Endothelial cell of umbilical vein (primary cell): Measurements from ENCODE around the gene LRRC43. TPM values are rescaled to one million over a fixed set of nuclear protein-coding genes. Genes with fewer than 3 reads are reported as not detected.

Source experiments
- BruUV-seq: library from RNA; stranded (reverse); fragments of 400-500 nt; replicated peaks from 2 replicates; lab custom pipeline; 2021; lab: Mats Ljungman, UMichigan
- CTCF ChIA-PET: fragments of 300-600, 350-600 bp; sonication (Branson Sonifier 250); formaldehyde crosslinking; loops from one replicate; lab custom pipeline; 2021; ENCODE audit warnings: antibody characterized with exemption, inconsistent platforms; lab: Charles Lee
- POLR2A ChIA-PET: fragments of 300-600, 350-600 bp; sonication (Branson Sonifier 250); formaldehyde crosslinking; loops from one replicate; lab custom pipeline; 2021; ENCODE audit warnings: antibody characterized with exemption, inconsistent platforms; lab: Charles Lee
- DNase-seq: peaks from one replicate; pipeline ENCODE4 v3.0.0-alpha.2; 2011; ENCODE audit warnings: low read depth, low spot score
- FAIRE-seq: peaks from 2 replicates; lab custom pipeline; 2011; peaks lifted over from hg19 to GRCh38; lab: Jason Lieb, UNC
- H2AFZ ChIP-seq: 2 replicates; pipeline ENCODE4 v1.6.0; 2012; ENCODE audit warnings: low read depth, low read length, control low read depth, inconsistent platforms
- H3K27ac ChIP-seq: 2 replicates; pipeline ENCODE4 v1.5.1; 2011; ENCODE audit warnings: low read depth, mild to moderate bottlenecking, control low read depth, low read length, moderate library complexity; ENCODE audit not compliant: insufficient read depth
- H3K27me3 ChIP-seq, 2 experiments: 2 replicates each; pipeline versions ENCODE4 v1.6.0 to v1.6.1; 2011; ENCODE audit warnings: low read length in 2 of 2, mixed read lengths in 1 of 2; ENCODE audit not compliant: control insufficient read depth in 2 of 2, insufficient read depth in 2 of 2
- H3K36me3 ChIP-seq, 2 experiments: 2 replicates in 1 of 2; 3 replicates in 1 of 2; pipeline ENCODE4 v1.5.1; 2011; ENCODE audit warnings: low read length in 2 of 2, mild to moderate bottlenecking in 1 of 2, moderate library complexity in 1 of 2; ENCODE audit not compliant: control insufficient read depth in 2 of 2, insufficient read depth in 2 of 2; ENCODE audit errors: extremely low read depth in 1 of 2
- H3K4me1 ChIP-seq: 3 replicates; pipeline ENCODE4 v1.5.1; 2011; ENCODE audit warnings: mild to moderate bottlenecking, low read length; ENCODE audit not compliant: control insufficient read depth, insufficient read depth; ENCODE audit errors: extremely low read depth
- H3K4me2 ChIP-seq: 2 replicates; pipeline ENCODE4 v1.6.1; 2011; ENCODE audit warnings: low read length, control low read depth, mixed read lengths; ENCODE audit not compliant: insufficient read depth
- H3K4me3 ChIP-seq, 3 experiments: fragments of 200-600 bp in 1 of 3; sonication (generic), shearing (Covaris generic) in 1 of 3; replicated peaks in 1 of 3; 2 replicates each; pipeline ENCODE4 v1.5.1; 2011 to 2016; ENCODE audit warnings: control low read depth in 3 of 3, low read length in 3 of 3, mild to moderate bottlenecking in 2 of 3, inconsistent platforms in 1 of 3, low read depth in 1 of 3, moderate library complexity in 1 of 3; ENCODE audit not compliant: insufficient read depth in 1 of 3
- H3K79me2 ChIP-seq: 2 replicates; pipeline ENCODE4 v1.6.0; 2012; ENCODE audit warnings: low read length, inconsistent platforms; ENCODE audit not compliant: control insufficient read depth, insufficient read depth
- H3K9ac ChIP-seq: replicated peaks from 2 replicates; pipeline ENCODE3; 2011; ENCODE audit warnings: low read length, control low read depth; ENCODE audit not compliant: insufficient read depth; ENCODE audit errors: extremely low read depth
- H3K9me1 ChIP-seq: replicated peaks from 3 replicates; pipeline ENCODE4 v1.6.0; 2011; ENCODE audit warnings: mild to moderate bottlenecking, low read length; ENCODE audit not compliant: control insufficient read depth, insufficient read depth; ENCODE audit errors: extremely low read depth
- H3K9me3 ChIP-seq: replicated peaks from 2 replicates; pipeline ENCODE4 v1.5.1; 2012; ENCODE audit warnings: low read length, inconsistent platforms; ENCODE audit not compliant: control insufficient read depth, insufficient read depth
- H4K20me1 ChIP-seq: replicated peaks from 2 replicates; pipeline ENCODE3; 2011; ENCODE audit warnings: mild to moderate bottlenecking, low read length; ENCODE audit not compliant: control insufficient read depth, insufficient read depth; ENCODE audit errors: extremely low read depth
- CTCF ChIP-seq, 2 donors: IDR thresholded peaks; 1 replicate in 1 of 2; 2 replicates in 1 of 2; pipeline ENCODE4 v1.5.1; 2011; ENCODE audit warnings: low read length in 2 of 2, mild to moderate bottlenecking in 2 of 2, moderate library complexity in 2 of 2, control low read depth in 1 of 2, inconsistent platforms in 1 of 2, low read depth in 1 of 2; ENCODE audit not compliant: insufficient read depth in 1 of 2; ENCODE audit errors: extremely low read depth in 1 of 2
- EZH2 ChIP-seq: IDR thresholded peaks from 2 replicates; pipeline ENCODE4 v1.6.1; 2012; ENCODE audit warnings: borderline replicate concordance, low read depth, mild to moderate bottlenecking, moderate library complexity, low read length, inconsistent platforms; ENCODE audit not compliant: severe bottlenecking
- FOS ChIP-seq: IDR thresholded peaks from 2 replicates; pipeline ENCODE4 v1.6.1; 2011; ENCODE audit warnings: mild to moderate bottlenecking, low read length, moderate library complexity, borderline replicate concordance; ENCODE audit not compliant: insufficient read depth
- GATA2 ChIP-seq: IDR thresholded peaks from 2 replicates; pipeline ENCODE4 v1.7.0; 2011; ENCODE audit warnings: low read depth, mild to moderate bottlenecking, moderate library complexity, mixed read lengths, low read length; ENCODE audit not compliant: insufficient read length, insufficient read depth
- JUN ChIP-seq: IDR thresholded peaks from 2 replicates; pipeline ENCODE4 v1.6.1; 2011; ENCODE audit warnings: borderline replicate concordance, low read depth; ENCODE audit not compliant: insufficient read length, insufficient read depth
- MAX ChIP-seq: IDR thresholded peaks from 2 replicates; pipeline ENCODE4 v1.6.1; 2011; ENCODE audit not compliant: insufficient read depth, insufficient read length
- MYC ChIP-seq: IDR thresholded peaks from one replicate; pipeline ENCODE4 v1.6.1; 2011; ENCODE audit warnings: mild to moderate bottlenecking, low read depth, low read length
- POLR2A ChIP-seq: IDR thresholded peaks from 2 replicates; pipeline ENCODE4 v1.6.1; 2012; ENCODE audit warnings: low read depth, mild to moderate bottlenecking, control low read depth, low read length
- POLR2AphosphoS5 ChIP-seq: IDR thresholded peaks from 2 replicates; pipeline ENCODE4 v1.6.1; 2012; ENCODE audit warnings: low read depth, mild to moderate bottlenecking, control low read depth, low read length, moderate library complexity; ENCODE audit not compliant: insufficient read depth
- dilution Hi-C: fragments of 300-500 bp; cut with MboI; formaldehyde crosslinking; loops from one replicate; pipeline ENCODE4 v1.15.0; 2019; ENCODE audit warnings: low sequenced_read_pairs; ENCODE audit not compliant: extremely low pct_ligation_motif_present
- intact Hi-C: fragments of 100-400 bp; cut with micrococcal nuclease; formaldehyde crosslinking; loops from one replicate; pipeline ENCODE4 v1.10.0; 2022
- polyA plus RNA-seq, 4 experiments: library from polyadenylated mRNA; depleted of rRNA in 3 of 4; stranded (reverse) in 3 of 4; unstranded in 1 of 4; fragments of >200 nt; gene quantifications; 2 replicates each; pipeline versions ENCODE4 v1.2.1 to v1.2.3, GENCODE V29; 2011 to 2012; ENCODE audit warnings: missing spikeins in 1 of 4
- total RNA-seq: library from RNA; stranded (reverse); gene quantifications from 2 replicates; pipeline ENCODE4 v1.2.3, GENCODE V29; 2021

The LRRC43 gene
- total and polyA plus RNA-seq, 2 donors (not counting 3 experiments of a cell fraction or from before 2014, with no cell fraction given) = 3.1 to 3.4 TPM

- DNase-seq (no peak), FAIRE-seq (no peak)
- Histone ChIP-seq H3K9me1 (no peaks in the 10 kb centered on the region), H3K27ac (no peak overlapping the region), H3K4me3 (no peak overlapping the region), H3K27me3 (no peaks in the 10 kb centered on the region), H3K4me2 (no peak overlapping the region), H3K4me1 (no peaks in the 10 kb centered on the region), H3K79me2 (no peaks in the 10 kb centered on the region), H3K9ac (no peak overlapping the region), H3K9me3 (no peaks in the 10 kb centered on the region), H3K36me3 (peaks cover 0 to 40% of the 10 kb centered on the region in 2 experiments), H4K20me1 (no peaks in the 10 kb centered on the region), H2AFZ (no peak overlapping the region)
- POLR2A ChIA-PET = no interaction called here
- dilution Hi-C loops (no loop called here), intact Hi-C loops (no loop called here)
- TF ChIP-seq JUN = no peak
- no peak for TF ChIP-seq FOS
- TF ChIP-seq MYC = no peak
- TF ChIP-seq MAX = no peak
- TF ChIP-seq POLR2A = no peak
- TF ChIP-seq CTCF (IDR thresholded peaks at IDR 0.05; ENCODE audit: extremely low read depth in 1 of 2, insufficient read depth in 1 of 2, low read depth in 1 of 2, low read length in 2 of 2) = no peak
- no peak for TF ChIP-seq POLR2AphosphoS5
- no peak for TF ChIP-seq EZH2
- no peak for TF ChIP-seq GATA2
- CTCF ChIA-PET = interaction anchor here (1.1 to 2.7 kb wide), 5 partner anchors 16 to 85 kb away, joined by 3 to 18 read pairs (median 5); partner anchors contain the start of gene LRRC43
- BruUV-seq = no TSS peak
These were observed 43.7 kb upstream of the LRRC43 start for GRCh38 chr12:122139266-122139665.
